ENCODE data around the gene BRCA1. TPM values are rescaled to one million over a fixed set of nuclear protein-coding genes. Genes with fewer than 3 reads are reported as not detected.

The BRCA1 gene
- total and polyA plus RNA-seq, 12 donors, result 1.1 to 10.4 (median 3.7) TPM

DNA sequence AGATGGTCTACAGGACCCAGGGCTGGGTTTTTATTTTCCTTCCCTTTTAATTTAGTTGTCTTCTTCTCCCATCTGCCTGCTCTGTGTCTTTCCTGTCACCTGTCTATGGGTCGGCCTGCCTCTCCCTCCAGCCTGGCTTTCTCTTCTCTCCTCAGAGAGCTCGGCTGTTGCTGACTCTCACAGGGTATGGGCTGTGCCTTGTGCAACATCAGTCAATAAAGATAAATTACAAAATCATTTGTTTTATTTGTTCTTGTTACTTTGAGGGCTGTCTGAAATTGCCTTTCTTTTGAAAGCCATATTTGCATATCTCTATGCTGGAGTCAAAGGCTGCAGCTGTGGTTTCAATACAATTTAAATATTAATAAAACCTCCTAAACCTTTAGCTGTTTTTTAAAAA, 84.5 kb downstream of the BRCA1 start:
- WGBS, 4 donors, result 76 to 93% (median 85%) methylated on average over 2 of the region's 2 CpGs
- no peaks in the 10 kb centered on the region for H3K27me3 ChIP-seq
- no peaks in the 10 kb centered on the region for H3K4me1 ChIP-seq (replicated peaks in 1 of 2)
- TF ChIP-seq, protein P1, sequence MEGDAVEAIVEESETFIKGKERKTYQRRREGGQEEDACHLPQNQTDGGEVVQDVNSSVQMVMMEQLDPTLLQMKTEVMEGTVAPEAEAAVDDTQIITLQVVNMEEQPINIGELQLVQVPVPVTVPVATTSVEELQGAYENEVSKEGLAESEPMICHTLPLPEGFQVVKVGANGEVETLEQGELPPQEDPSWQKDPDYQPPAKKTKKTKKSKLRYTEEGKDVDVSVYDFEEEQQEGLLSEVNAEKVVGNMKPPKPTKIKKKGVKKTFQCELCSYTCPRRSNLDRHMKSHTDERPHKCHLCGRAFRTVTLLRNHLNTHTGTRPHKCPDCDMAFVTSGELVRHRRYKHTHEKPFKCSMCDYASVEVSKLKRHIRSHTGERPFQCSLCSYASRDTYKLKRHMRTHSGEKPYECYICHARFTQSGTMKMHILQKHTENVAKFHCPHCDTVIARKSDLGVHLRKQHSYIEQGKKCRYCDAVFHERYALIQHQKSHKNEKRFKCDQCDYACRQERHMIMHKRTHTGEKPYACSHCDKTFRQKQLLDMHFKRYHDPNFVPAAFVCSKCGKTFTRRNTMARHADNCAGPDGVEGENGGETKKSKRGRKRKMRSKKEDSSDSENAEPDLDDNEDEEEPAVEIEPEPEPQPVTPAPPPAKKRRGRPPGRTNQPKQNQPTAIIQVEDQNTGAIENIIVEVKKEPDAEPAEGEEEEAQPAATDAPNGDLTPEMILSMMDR (IDR thresholded peaks at IDR 0.05), result no peak
- TF ChIP-seq POLR2A (IDR thresholded peaks at IDR 0.05), result no peak
- no peak overlapping the region for H3K4me3 ChIP-seq
- intact Hi-C loops (cut with DNase I), result no loop called here
- no peak for DNase-seq
- H3K27ac ChIP-seq, result no peak overlapping the region
- no peaks in the 10 kb centered on the region for H3K9me3 ChIP-seq (replicated peaks in 1 of 3)
- no peaks in the 10 kb centered on the region for H3K36me3 ChIP-seq (replicated peaks in 1 of 2)

- H3K9me3 ChIP-seq (replicated peaks in 1 of 3), result no peaks in the 10 kb centered on the region
- DNase-seq, result no peak
- no peaks in the 10 kb centered on the region for H3K36me3 ChIP-seq (replicated peaks in 1 of 2)
- H3K4me1 ChIP-seq (replicated peaks in 1 of 2), result no peaks in the 10 kb centered on the region
- H3K27me3 ChIP-seq, result no peaks in the 10 kb centered on the region
- H3K4me3 ChIP-seq, result no peak overlapping the region
- H3K27ac ChIP-seq, result no peak overlapping the region
- TF ChIP-seq POLR2A (IDR thresholded peaks at IDR 0.05), result no peak
- TF ChIP-seq, protein P1 (IDR thresholded peaks at IDR 0.05), result no peak
- intact Hi-C loops (cut with DNase I), result no loop called here
- 89 to 97% (median 93%) methylated on average over 2 of the region's 2 CpGs for WGBS, 4 donors
These were observed 85.5 kb downstream of the BRCA1 start for GRCh38 chr17:43039646-43040045.

DNA sequence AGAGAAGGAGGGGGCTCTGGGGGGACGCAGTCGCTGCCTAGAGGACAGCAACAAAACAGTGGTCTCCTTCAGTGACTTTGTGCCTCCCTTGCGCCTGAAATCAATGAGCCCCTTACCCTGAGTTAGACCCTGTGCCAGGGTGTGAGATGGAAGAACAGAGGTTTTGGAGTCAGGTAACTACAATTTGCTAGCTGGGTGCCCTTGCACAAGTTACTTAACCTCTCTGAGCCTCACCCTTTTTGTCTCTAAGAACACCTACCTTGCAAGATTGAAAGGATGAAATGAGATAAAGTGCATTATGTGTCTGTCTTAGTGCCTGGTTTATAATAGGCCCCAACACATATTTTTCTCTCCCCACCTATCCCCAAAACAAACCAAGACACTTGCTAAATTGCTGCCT, 90.3 kb downstream of the BRCA1 start:
- Histone ChIP-seq H3K4me1 (replicated peaks in 1 of 2) (no peaks in the 10 kb centered on the region), H3K27ac (no peak overlapping the region), H3K9me3 (replicated peaks in 1 of 3) (no peaks in the 10 kb centered on the region), H3K36me3 (replicated peaks in 1 of 2) (no peaks in the 10 kb centered on the region), H3K4me3 (no peak overlapping the region), H3K27me3 (no peaks in the 10 kb centered on the region)
- DNase-seq, result no peak
- WGBS, 4 donors, result 85 to 100% (median 89%) methylated on average over 2 to 3 of the region's 3 CpGs
- intact Hi-C loops (cut with DNase I), result no loop called here
- TF ChIP-seq POLR2A (IDR thresholded peaks at IDR 0.05), result no peak
- TF ChIP-seq, protein P1 (IDR thresholded peaks at IDR 0.05), result no peak

- 60 to 64% (median 63%) methylated on average over 11 to 12 of the region's 12 CpGs for WGBS, 4 donors
- H3K27ac ChIP-seq, result no peak overlapping the region
- intact Hi-C loops (cut with DNase I), result no loop called here
These were observed 90.9 kb downstream of the BRCA1 start for GRCh38 chr17:43033948-43034881.

More at GRCh38 chr17:43033948-43034881, 90.9 kb downstream of the BRCA1 start:
- H3K36me3 ChIP-seq (replicated peaks in 1 of 2), result no peaks in the 10 kb centered on the region
- TF ChIP-seq, protein P1 (IDR thresholded peaks at IDR 0.05), result no peak
- no peak for TF ChIP-seq POLR2A (IDR thresholded peaks at IDR 0.05)
- no peaks in the 10 kb centered on the region for H3K27me3 ChIP-seq
- no peaks in the 10 kb centered on the region for H3K9me3 ChIP-seq (replicated peaks in 1 of 3)
- no peaks in the 10 kb centered on the region for H3K4me1 ChIP-seq (replicated peaks in 1 of 2)
- DNase-seq, result no peak
- H3K4me3 ChIP-seq, result no peak overlapping the region

All from adrenal gland (tissue), 12 donors.